Natural killer cell treated with Interleukin-12 subunit alpha and Interleukin-12 subunit beta and Interleukin-15 and Interleukin-18, amount 100 ng/mL, for 72 hours (primary cell): ENCODE data around the gene PA2G4. TPM values are rescaled to one million over a fixed set of nuclear protein-coding genes. Genes with fewer than 3 reads are reported as not detected.
"Not testable (repeated sequence)": the region's sequence is repeated elsewhere in the genome, so short reads cannot be mapped to it uniquely, and the experiment has no call there.

Experiments
- ATAC-seq, 2 donors: fragments of 150-1000 bp; cut with Tn5 transposase in 1 of 2; sonication (Bioruptor Pico), chemical (Tn5 transposase) in 1 of 2; 2 replicates each; pipeline ENCODE4 v1.10.0; 2021
- DNase-seq: peaks from one replicate; pipeline ENCODE4 v3.0.0; 2022; ENCODE audit warnings: low spot score
- H3K27ac Mint-ChIP-seq, 2 donors: 1 replicate in 1 of 2; 2 replicates in 1 of 2; pipeline ENCODE4 v1.8.0; 2022; ENCODE audit warnings: mixed read lengths in 2 of 2, mild to moderate bottlenecking in 1 of 2, moderate library complexity in 1 of 2
- H3K27me3 Mint-ChIP-seq, 2 donors: 1 replicate in 1 of 2; 2 replicates in 1 of 2; pipeline ENCODE4 v1.8.0; 2022; ENCODE audit warnings: mixed read lengths in 2 of 2
- H3K36me3 Mint-ChIP-seq: one replicate; pipeline ENCODE4 v1.8.0; 2022; ENCODE audit warnings: mixed read lengths
- H3K4me1 Mint-ChIP-seq, 2 donors: 1 replicate in 1 of 2; 2 replicates in 1 of 2; pipeline ENCODE4 v1.8.0; 2022; ENCODE audit warnings: low read depth in 2 of 2, mixed read lengths in 2 of 2, mild to moderate bottlenecking in 1 of 2
- H3K4me3 Mint-ChIP-seq: one replicate; pipeline ENCODE4 v1.8.0; 2022; ENCODE audit warnings: mixed read lengths
- H3K9me3 Mint-ChIP-seq: 2 replicates; pipeline ENCODE4 v1.8.0; 2022; ENCODE audit warnings: mixed read lengths
- total RNA-seq, 2 donors: library from RNA; stranded (reverse); gene quantifications; one replicate each; pipeline ENCODE4 v1.2.3, GENCODE V29; 2022

PA2G4 gene
- total RNA-seq = 100 to 1,000 TPM; 233 to 318 TPM

DNA sequence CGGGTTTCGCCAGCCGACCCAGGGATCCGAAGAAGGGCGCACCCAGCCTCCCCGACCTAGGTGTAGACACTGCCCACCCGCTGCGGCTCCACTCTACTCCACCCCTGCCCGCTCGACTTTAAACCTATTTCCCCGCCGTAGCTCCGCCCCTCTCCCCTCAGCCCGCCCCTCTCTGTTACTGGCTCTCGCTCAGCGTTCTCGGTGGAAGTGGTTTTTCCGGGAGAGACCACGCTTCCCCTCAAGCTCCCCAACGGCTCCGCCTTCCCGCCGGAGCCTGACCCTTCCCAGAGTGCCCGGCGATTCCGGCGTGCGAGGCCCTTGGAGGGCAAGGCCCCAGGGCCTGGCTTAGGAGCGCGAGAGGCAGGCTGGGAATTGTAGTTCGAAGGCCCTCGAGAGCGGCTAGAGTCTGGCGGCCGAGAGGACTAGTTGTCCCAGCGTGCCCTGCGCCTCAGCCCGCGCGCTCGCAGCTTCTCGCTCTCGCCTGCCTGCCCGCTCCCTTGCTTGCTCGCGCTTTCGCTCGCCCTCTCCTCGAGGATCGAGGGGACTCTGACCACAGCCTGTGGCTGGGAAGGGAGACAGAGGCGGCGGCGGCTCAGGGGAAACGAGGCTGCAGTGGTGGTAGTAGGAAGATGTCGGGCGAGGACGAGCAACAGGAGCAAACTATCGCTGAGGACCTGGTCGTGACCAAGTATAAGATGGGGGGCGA lies at the start of gene PA2G4:
PA2G4 (plus strand) TSS at position 451 of the 706 bp plus-strand sequence; CDS start at position 630, 179 bp downstream.
- peak; percentile 99 for DNase-seq
- Mint-ChIP-seq H3K4me3 (peak within 1 kb of the TSS; percentile 97), H3K4me1 (peaks cover 46 to 54% of the 10 kb centered on the region in 2 donors), H3K27ac (peak within 1 kb of the TSS; percentile 86 to 98), H3K9me3 (no peaks in the 10 kb centered on the region), H3K36me3 (peaks cover 26% of the 10 kb centered on the region), H3K27me3 (no peaks in the 10 kb centered on the region)
- ATAC-seq = peak; percentile 97 to 98

DNA sequence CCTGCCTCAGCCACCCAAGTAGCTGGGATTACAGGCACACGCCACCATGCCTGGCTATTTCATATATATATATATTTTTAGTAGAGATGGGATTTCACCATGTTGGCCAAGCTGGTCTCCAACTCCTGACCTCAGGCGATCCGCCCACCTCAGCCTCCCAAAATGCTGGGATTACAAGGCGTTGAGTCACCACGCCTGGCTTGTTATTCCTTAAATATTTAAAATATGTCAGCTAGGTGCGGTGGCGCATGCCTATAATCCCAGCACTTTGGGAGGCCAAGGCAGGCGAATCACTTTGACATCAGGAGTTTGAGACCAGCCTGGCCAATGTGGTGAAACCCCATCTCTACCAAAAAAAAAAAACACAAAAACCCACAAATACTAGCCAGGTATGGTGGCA lies 44.4 kb upstream of the PA2G4 start:
- H3K4me1 Mint-ChIP-seq, H3K27ac Mint-ChIP-seq, DNase-seq, H3K36me3 Mint-ChIP-seq, ATAC-seq, H3K27me3 Mint-ChIP-seq, H3K9me3 Mint-ChIP-seq, H3K4me3 Mint-ChIP-seq: not testable (repeated sequence)

DNA sequence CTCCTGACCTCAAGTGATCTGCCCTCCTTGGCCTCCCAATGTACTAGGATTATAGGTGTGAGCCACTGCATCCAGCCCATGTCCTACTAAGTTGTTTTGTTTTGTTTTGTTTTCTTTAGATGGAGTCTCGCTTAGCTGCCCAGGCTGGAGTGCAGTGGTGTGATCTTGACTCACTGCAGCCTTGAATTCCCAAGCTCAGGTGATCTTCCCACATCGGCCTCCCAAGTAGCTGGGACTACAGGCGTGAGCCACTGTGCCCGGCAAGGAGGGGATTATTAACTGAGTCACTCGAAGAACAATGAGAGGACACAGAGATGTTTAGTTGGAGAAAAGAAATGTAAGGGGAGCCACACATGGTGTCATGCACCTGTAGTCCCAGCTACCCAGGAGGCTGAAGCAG lies 42.4 kb upstream of the PA2G4 start:
- Mint-ChIP-seq H3K27me3 (peaks cover 0 to 8% of the 10 kb centered on the region in 2 donors), H3K9me3 (no peaks in the 10 kb centered on the region), H3K36me3 (no peaks in the 10 kb centered on the region), H3K4me1 (no peaks in the 10 kb centered on the region), H3K4me3 (no peak overlapping the region), H3K27ac (no peak overlapping the region)
- ATAC-seq (no peak), DNase-seq (no peak)

DNA sequence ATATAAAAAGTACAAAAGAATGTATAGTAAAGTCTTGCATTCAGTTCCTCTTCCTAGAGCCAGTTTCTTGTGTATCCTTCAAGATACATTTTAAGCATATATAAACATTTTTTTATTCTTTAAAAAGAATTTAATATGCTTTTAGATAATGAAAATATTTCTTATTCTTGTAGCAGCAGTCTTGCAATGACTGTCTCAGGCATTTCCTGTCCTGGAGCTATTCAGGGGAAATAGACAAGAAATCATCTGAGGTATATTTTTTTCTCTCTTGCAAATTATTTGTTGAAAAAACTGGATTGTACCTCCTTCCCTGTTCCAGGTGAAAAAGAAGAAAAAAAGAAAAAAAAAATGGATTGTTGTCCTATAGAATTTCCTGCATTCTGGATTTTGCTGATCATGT lies 41.4 kb upstream of the PA2G4 start:
- Mint-ChIP-seq H3K36me3 (no peaks in the 10 kb centered on the region), H3K27ac (no peak overlapping the region), H3K9me3 (no peaks in the 10 kb centered on the region), H3K27me3 (peaks cover 0 to 8% of the 10 kb centered on the region in 2 donors), H3K4me3 (no peak overlapping the region), H3K4me1 (no peaks in the 10 kb centered on the region)
- DNase-seq = no peak
- no peak for ATAC-seq

DNA sequence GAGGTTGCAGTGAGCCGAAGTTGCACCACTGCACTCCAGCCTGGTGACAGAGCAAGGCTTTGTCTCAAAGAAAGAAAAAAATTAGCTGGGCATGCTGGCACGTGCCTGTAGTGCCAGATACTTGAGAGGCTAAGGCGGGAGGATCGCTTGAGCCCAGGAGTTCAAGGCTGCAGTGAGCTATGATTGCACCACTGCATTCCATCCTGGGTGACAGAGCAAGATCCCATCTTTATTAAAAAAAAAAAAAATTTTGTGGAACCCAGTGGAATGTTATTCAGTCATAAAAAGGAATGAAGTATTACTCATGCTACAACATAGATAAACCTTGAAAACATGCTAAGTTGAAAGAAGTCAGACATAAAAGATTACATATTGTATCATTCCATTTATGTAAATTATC lies 32.7 kb upstream of the PA2G4 start:
- Mint-ChIP-seq H3K36me3 (no peaks in the 10 kb centered on the region), H3K27me3 (no peaks in the 10 kb centered on the region), H3K27ac (no peak overlapping the region), H3K4me1 (no peaks in the 10 kb centered on the region), H3K4me3 (no peak overlapping the region), H3K9me3 (no peaks in the 10 kb centered on the region)
- DNase-seq = no peak
- no peak for ATAC-seq

DNA sequence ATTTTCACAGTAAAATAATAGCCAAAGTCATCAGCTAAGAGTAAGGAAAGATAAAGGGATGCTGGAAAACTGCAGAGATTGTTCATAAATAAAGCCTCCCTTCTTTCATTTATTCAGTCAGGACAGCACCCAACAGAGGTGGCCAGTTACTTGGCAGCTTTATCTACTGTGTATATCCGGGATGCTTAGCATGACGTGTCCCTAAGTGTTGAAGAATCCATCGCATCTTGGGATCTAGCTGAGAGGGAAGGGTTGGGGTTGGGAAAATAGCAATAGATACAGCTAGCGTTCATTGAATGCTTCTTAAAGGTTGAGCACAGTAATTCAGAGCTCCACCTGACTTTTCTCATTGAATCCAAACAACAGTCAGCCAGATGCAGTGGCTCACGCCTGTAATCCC lies 30.0 kb upstream of the PA2G4 start:
- no peak for DNase-seq
- Mint-ChIP-seq H3K4me3 (no peak overlapping the region), H3K9me3 (no peaks in the 10 kb centered on the region), H3K4me1 (peaks cover 0 to 3% of the 10 kb centered on the region in 2 donors), H3K27ac (no peak overlapping the region), H3K27me3 (no peaks in the 10 kb centered on the region), H3K36me3 (no peaks in the 10 kb centered on the region)
- ATAC-seq = no peak

DNA sequence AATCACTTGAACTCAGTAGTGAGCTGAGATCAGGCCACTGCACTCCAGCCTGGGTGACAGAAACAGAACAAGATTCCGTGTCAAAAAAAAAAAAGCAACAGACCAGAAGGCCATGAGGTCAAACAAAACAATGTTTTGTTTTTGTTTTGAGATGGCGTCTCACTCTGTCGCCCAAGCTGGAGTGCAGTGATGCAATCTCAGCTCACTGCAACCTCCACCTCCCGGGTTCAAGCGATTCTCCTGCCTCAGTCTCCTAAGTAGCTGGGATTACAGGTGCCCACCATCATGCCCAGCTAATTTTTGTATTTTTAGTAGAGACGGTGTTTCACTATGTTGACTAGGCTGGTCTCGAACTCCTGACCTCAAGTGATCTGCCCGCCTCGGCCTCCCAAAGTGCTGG lies 26.4 kb upstream of the PA2G4 start:
- H3K27ac Mint-ChIP-seq, ATAC-seq, H3K27me3 Mint-ChIP-seq, H3K4me3 Mint-ChIP-seq, DNase-seq, H3K9me3 Mint-ChIP-seq, H3K36me3 Mint-ChIP-seq, H3K4me1 Mint-ChIP-seq: not testable (repeated sequence)

DNA sequence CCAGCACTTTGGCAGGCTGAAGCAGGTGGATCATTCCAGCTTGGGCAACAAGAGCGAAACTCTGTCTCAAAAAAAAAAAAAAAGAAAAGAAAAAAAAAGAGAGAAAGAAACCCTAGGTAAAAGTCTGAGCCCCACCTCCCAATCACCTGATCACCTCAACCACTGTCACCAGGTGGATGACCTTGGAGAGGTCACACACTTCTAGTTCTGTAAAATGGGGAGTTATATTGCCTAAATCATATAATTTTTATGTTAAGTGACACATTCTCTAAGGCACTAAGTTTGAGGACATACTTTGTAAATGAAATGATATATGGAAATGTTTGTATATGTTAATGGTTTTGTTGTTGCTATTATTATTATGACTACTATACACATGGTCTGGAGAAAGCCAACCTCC lies 25.9 kb upstream of the PA2G4 start:
- H3K27ac Mint-ChIP-seq = no peak overlapping the region
- H3K4me1 Mint-ChIP-seq = peaks cover 0 to 6% of the 10 kb centered on the region in 2 donors
- peak overlapping the region; percentile 77 for H3K4me3 Mint-ChIP-seq
- ATAC-seq = no peak
- no peak for DNase-seq
- no peaks in the 10 kb centered on the region for H3K36me3 Mint-ChIP-seq
- H3K27me3 Mint-ChIP-seq = peaks cover 6 to 7% of the 10 kb centered on the region in 2 donors
- no peaks in the 10 kb centered on the region for H3K9me3 Mint-ChIP-seq

DNA sequence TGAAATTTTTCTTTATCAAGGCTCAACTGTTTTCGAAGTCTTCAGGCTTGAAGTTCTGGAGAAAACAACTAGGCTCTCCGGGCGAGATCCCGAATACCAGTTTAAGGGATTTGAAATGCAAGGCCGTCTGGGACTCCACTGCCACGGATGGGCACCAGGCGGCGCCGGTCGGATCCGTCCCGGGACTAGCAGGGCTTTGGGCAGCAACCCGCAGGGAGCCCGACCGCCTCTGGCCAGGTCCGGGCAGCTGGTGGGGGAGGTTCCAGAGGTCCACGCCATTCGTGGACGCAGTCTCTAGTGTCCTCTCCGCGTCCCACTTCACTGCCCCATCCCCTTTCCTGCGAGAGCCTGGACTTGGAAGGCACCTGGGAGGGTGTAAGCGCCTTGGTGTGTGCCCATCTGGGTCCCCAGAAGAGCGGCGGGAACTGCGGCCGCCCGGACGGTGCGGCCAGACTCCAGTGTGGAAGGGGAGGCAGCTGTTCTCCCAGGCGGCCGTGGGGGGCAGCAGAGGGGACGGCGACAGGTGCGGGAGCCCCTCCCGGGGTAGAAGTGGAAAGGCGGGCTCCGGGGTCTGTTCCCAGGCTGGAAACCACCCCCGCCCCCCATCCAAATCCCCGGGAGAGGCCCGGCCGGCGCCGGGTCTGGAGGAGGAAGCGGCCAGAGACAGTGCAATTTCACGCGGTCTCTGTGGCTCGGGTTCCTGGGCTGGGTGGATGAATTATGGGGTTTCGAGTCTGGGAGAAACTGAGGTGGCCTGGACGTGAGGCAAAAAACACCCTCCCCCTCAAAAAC lies 25.2 kb upstream of the PA2G4 start:
- H3K27me3 Mint-ChIP-seq = peaks cover 7 to 9% of the 10 kb centered on the region in 2 donors
- no peaks in the 10 kb centered on the region for H3K36me3 Mint-ChIP-seq
- DNase-seq (peak; percentile 71), ATAC-seq (peak; percentile 75 to 78)
- no peak overlapping the region for H3K27ac Mint-ChIP-seq
- no peaks in the 10 kb centered on the region for H3K9me3 Mint-ChIP-seq
- H3K4me1 Mint-ChIP-seq = peaks cover 0 to 6% of the 10 kb centered on the region in 2 donors
- peak overlapping the region; percentile 77 for H3K4me3 Mint-ChIP-seq

DNA sequence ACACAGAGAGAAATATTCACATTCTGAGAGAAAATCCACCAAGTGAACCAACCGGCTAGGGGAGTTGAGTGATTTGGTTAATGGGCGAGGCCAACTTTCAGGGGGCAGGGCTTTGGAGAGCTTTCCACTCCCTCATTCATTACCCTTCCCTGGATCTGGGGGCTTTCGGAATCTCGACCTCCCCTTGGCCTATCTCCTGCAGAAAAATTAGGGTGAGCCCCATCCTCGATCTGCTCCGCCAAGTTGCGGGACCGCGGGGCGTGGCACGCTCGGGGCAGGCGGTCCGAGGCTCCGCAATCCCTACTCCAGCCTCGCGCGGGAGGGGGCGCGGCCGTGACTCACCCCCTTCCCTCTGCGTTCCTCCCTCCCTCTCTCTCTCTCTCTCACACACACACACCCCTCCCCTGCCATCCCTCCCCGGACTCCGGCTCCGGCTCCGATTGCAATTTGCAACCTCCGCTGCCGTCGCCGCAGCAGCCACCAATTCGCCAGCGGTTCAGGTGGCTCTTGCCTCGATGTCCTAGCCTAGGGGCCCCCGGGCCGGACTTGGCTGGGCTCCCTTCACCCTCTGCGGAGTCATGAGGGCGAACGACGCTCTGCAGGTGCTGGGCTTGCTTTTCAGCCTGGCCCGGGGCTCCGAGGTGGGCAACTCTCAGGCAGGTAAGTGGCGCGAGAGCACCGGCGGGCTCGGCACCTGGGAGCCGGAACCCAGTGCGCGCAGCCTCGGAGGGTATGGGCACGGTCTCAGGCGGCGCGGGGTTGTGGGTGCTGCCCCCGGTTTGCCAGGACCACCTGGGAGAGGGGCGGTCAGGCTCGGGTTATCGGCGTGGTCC lies 24.4 kb upstream of the PA2G4 start, which contains the start of gene ERBB3:
ERBB3 (plus strand) TSS at position 443 of the 833 bp plus-strand sequence; CDS start at position 579, 136 bp downstream.
- peaks cover 0 to 6% of the 10 kb centered on the region in 2 donors for H3K4me1 Mint-ChIP-seq
- no peak within 1 kb of the TSS for H3K27ac Mint-ChIP-seq
- peak; percentile 82 for DNase-seq
- no peaks in the 10 kb centered on the region for H3K36me3 Mint-ChIP-seq
- ATAC-seq = peak; percentile 90 to 93
- peaks cover 7 to 9% of the 10 kb centered on the region in 2 donors for H3K27me3 Mint-ChIP-seq
- peak within 1 kb of the TSS; percentile 77 for H3K4me3 Mint-ChIP-seq
- H3K9me3 Mint-ChIP-seq = no peaks in the 10 kb centered on the region

DNA sequence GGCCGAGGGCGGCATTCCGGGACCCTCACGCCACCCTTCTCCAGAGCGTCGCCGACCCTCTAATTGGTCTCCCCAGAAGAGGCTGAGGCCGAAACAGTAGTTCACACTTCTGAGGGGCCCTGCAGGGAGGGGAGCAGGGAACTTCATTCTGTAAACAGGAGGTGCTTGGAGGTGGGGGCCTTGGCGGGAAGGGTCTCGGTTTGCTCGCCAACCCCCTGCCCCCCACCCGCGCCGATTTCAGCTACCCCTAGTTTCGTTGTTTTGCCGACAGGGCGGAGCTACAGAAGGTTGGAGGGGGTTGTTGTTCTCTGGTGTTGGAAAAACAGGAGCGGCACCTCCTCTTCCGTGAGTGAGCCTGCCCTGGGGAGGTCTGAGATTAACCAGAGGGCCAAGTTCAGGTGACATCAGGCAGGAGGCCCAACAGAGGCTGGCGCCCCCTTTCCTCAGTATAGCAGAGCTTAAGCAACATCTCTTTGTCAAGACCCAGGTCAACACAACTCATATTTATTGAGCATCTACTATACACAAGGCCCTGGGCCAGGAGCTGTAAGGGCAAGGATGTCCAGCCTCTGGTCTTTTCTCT lies 23.7 kb upstream of the PA2G4 start:
- H3K9me3 Mint-ChIP-seq = no peaks in the 10 kb centered on the region
- no peak for DNase-seq
- no peak for ATAC-seq
- no peaks in the 10 kb centered on the region for H3K36me3 Mint-ChIP-seq
- H3K4me1 Mint-ChIP-seq = peaks cover 0 to 6% of the 10 kb centered on the region in 2 donors
- H3K27ac Mint-ChIP-seq = no peak overlapping the region
- peaks cover 7 to 9% of the 10 kb centered on the region in 2 donors for H3K27me3 Mint-ChIP-seq
- H3K4me3 Mint-ChIP-seq = peak overlapping the region; percentile 62

DNA sequence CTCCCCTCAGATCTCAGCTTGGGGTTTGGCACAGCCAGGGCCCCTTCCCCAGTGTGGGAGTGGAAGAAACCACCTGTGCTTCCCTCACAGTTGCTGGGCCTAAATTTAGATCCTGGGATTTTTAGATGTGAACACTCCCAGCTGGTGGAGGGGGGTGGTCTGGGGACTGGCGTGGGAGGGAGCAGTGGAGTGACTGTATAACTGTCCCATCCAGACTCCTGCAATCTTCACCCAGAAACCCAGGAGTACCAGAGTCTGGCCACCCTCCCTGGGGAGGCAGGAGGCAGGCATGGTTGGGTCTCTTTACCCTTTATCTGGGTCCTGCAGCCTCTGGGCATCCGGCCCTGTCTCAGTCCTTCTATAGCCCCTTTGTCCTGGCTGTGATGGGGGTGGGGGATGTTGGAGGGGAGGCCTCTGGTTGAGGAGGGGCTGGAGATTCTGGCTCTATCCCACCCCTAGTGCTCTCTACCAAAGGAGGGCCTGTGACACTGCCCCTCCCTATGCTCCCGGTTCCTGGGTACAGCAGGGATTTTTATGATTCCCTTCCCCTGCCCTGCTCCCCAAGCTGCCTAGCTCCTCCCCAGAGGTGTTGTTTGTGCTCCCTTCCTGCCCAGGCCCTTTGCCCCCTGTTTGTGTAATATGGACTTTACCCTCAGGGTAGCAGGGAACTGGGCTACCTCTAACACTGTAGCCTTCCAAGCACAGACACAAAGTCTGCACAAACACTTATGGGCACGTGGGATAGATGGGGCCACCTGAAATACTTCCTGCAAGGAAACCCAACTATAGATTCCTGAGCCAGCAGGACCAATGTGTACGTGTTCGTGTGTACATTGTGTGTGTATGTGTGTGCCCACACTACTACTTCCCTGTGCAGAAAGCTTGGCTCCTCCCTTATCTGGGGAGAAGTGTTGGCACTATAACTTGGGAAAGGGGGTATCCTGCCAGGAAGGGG lies 22.7 kb upstream of the PA2G4 start:
- no peak for ATAC-seq
- no peak overlapping the region for H3K27ac Mint-ChIP-seq
- peaks cover 0 to 6% of the 10 kb centered on the region in 2 donors for H3K4me1 Mint-ChIP-seq
- H3K27me3 Mint-ChIP-seq = peaks cover 7 to 9% of the 10 kb centered on the region in 2 donors
- peak overlapping the region; percentile 62 for H3K4me3 Mint-ChIP-seq
- no peaks in the 10 kb centered on the region for H3K9me3 Mint-ChIP-seq
- DNase-seq = no peak
- H3K36me3 Mint-ChIP-seq = no peaks in the 10 kb centered on the region
